Large intestine (tissue), 3 donors: ENCODE measurements around the gene MVK. TPM values are rescaled to one million over a fixed set of nuclear protein-coding genes. Genes with fewer than 3 reads are reported as not detected.

Source experiments
- DNase-seq, 2 donors: peaks; one replicate each; pipeline versions ENCODE4 v3.0.0 to v3.0.0-alpha.2; 2013
- H3K27ac ChIP-seq: one replicate; pipeline ENCODE4 v1.5.1; 2013; ENCODE audit warnings: low read length
- H3K27me3 ChIP-seq: 2 replicates; pipeline ENCODE4 v1.6.1; 2013; ENCODE audit warnings: low read length; ENCODE audit not compliant: control insufficient read depth, insufficient read depth
- H3K36me3 ChIP-seq: 2 replicates; pipeline ENCODE4 v1.6.1; 2013; ENCODE audit warnings: low read length; ENCODE audit not compliant: control insufficient read depth, insufficient read depth
- H3K4me1 ChIP-seq: one replicate; pipeline ENCODE4 v1.6.1; 2013; ENCODE audit warnings: low read length; ENCODE audit not compliant: control insufficient read depth, insufficient read depth
- H3K4me3 ChIP-seq: one replicate; pipeline ENCODE4 v1.5.1; 2013; ENCODE audit warnings: low read length
- H3K9me3 ChIP-seq: one replicate; pipeline ENCODE4 v1.6.1; 2013; ENCODE audit warnings: mild to moderate bottlenecking, low read depth, low read length, moderate library complexity; ENCODE audit not compliant: control insufficient read depth
- WGBS: methylation state at CpG from one replicate; pipeline ENCODE4 v1.1.5; 2013; ENCODE audit warnings: low lambda C conversion rate; ENCODE audit not compliant: insufficient coverage; 5-methylcytosine and 5-hydroxymethylcytosine counted together
- polyA plus RNA-seq: library from polyadenylated mRNA; unstranded; fragments of 120-200 nt; gene quantifications from one replicate; pipeline ENCODE4 v1.2.1, GENCODE V29; 2013

Gene MVK
- polyA plus RNA-seq, 1 donor: 15.8 TPM

DNA sequence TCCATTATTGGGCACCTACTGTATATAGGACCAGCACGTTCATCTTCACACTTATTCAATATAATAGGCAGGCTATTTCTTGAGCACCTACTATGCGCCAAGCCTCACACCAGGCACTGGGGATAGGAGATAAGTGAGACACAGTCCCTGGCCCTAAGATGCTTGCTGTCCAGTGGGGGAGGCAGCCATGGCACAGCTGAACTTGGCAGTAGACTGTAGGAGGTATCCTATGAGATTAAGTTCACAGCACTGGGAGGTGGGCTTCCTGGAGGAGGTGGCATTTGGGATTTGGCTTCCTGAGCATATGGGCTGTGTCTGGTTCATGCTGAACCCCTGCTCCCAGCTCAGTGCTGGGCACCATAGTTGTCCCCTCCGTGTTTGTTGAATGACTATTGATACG, 65.1 kb downstream of the MVK start:
- no peak overlapping the region for H3K27ac ChIP-seq
- H3K4me3 ChIP-seq: no peak overlapping the region
- no peak for DNase-seq
- H3K36me3 ChIP-seq: no peaks in the 10 kb centered on the region
- H3K4me1 ChIP-seq: no peaks in the 10 kb centered on the region
- no peaks in the 10 kb centered on the region for H3K27me3 ChIP-seq
- no CpG with 5 or more reads among the region's 4 CpGs for WGBS
- peaks cover 11% of the 10 kb centered on the region for H3K9me3 ChIP-seq

DNA sequence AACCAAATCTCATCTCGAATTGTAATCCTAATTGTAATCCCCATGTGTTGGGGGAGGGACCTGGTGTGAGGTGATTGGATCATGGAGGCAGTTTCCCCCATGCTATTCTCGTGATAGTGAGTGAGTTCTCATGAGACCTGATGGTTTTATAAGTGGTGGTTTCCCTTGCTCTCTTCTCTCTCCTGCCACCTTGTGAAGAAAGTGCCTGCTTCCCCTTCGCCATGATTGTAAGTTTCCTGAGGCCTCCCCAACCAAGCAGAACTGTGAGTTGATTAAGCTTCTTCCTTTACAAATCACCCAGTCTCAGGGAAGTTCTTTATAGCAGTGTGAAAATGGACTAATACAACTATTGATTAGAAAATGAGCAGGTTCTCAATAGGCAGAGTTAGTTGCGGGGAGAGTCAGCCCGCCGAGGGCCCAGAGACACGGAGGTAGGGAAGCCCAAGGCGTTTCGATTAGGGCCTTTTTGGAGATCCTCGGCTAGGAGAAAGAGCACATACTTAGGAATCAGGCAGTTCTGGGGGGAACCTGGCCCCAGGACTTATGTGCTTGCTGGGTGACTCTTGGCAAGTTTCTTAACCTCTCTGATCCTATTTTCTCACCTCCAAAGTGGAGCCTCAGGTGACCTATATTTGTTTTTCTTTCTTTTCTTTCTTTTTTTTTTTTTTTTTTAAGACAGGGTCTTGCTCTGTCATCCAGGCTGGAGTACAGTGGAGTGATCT, 65.7 kb downstream of the MVK start:
- no peaks in the 10 kb centered on the region for H3K27me3 ChIP-seq
- no peak for DNase-seq
- no peak overlapping the region for H3K27ac ChIP-seq
- no peaks in the 10 kb centered on the region for H3K4me1 ChIP-seq
- H3K36me3 ChIP-seq: no peaks in the 10 kb centered on the region
- peaks cover 7% of the 10 kb centered on the region for H3K9me3 ChIP-seq
- H3K4me3 ChIP-seq: no peak overlapping the region
- 83% methylated on average over 6 of the region's 10 CpGs for WGBS

DNA sequence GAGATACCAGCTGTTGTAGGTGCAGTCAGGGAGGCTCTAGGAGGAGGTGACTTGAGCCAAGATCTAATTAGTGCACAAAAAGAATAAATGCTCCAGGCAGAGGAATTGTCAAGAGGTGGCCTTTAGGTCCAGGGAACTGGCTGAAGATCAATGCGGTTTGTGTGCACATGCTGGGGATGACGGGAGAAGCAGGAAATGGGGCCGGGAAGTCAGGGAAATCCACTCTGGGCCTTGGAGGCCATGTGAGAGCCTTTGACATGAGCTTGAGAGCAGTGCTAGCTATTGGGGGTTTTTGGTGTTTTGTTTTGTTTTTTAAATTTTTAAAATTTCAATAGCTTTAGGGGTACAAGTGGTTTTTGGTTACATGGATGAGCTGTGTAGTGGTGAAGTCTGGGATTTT, 67.4 kb downstream of the MVK start:
- DNase-seq: no peak
- WGBS: no CpG with 5 or more reads among the region's 3 CpGs
- Histone ChIP-seq H3K4me3 (no peak overlapping the region), H3K27me3 (no peaks in the 10 kb centered on the region), H3K9me3 (no peaks in the 10 kb centered on the region), H3K36me3 (no peaks in the 10 kb centered on the region), H3K27ac (no peak overlapping the region), H3K4me1 (peaks cover 8% of the 10 kb centered on the region)

DNA sequence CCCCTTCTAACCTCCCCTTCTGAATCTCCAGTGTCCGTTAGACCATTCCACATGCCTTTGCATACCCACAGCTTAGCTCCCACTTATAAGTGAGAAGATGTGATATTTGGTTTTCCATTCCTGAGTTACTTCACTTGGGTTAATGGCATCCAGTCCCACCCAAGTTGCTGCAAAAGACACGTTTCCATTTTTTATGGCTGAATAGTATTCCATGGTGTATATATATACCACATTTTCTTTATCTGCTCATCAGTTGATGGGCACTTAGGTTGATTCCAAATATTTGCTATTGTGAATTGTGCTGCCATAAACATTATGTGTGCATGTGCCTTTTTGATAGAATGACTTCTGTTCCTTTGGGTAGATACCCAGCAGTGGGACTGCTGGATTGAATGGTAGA, 67.8 kb downstream of the MVK start:
- no peak overlapping the region for H3K4me3 ChIP-seq
- no peak for DNase-seq
- no CpG with 5 or more reads among the region's 2 CpGs for WGBS
- H3K27ac ChIP-seq: no peak overlapping the region
- H3K36me3 ChIP-seq: no peaks in the 10 kb centered on the region
- peaks cover 12% of the 10 kb centered on the region for H3K4me1 ChIP-seq
- H3K9me3 ChIP-seq: no peaks in the 10 kb centered on the region
- H3K27me3 ChIP-seq: no peaks in the 10 kb centered on the region

DNA sequence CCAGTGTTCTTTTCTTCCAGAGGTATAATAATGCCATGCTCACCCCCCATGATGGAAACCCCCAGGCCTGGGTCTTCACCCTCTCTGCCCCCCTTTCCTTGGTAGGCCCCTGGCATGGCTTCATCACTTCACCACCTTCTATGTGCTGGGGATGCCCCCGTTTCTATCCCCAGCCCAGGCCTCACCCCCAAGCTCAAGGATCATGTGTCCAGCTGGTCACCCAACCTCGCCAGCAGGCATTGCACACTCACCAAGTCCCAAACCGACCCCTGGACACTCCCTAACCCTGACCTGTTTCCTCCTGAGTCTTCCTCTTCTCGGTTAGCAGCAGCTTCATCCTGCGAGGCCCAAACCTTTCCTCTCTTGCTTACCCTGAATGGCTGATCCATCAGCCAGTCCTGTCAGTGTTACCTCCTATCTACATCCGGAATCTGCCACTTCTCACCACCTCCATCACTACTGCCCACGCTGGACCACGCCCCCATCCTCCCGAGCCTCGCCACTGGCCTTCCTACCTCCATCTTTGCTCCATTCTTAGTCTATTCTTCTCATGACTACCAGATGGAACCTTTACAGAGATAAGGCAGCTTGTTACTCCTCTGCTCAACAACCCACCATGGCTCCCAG, 69.0 kb downstream of the MVK start:
- H3K4me1 ChIP-seq: peaks cover 13% of the 10 kb centered on the region
- WGBS: 71% methylated on average over 5 of the region's 10 CpGs
- H3K27ac ChIP-seq: no peak overlapping the region
- no peaks in the 10 kb centered on the region for H3K27me3 ChIP-seq
- H3K36me3 ChIP-seq: no peaks in the 10 kb centered on the region
- H3K4me3 ChIP-seq: no peak overlapping the region
- H3K9me3 ChIP-seq: no peaks in the 10 kb centered on the region
- DNase-seq: no peak

GRCh38 chr12:109645194-109645593, 71.6 kb downstream of the MVK start:
- Histone ChIP-seq H3K27ac (no peak overlapping the region), H3K9me3 (no peaks in the 10 kb centered on the region), H3K4me3 (no peak overlapping the region), H3K27me3 (no peaks in the 10 kb centered on the region), H3K4me1 (peaks cover 35% of the 10 kb centered on the region), H3K36me3 (no peaks in the 10 kb centered on the region)
- WGBS: no CpG with 5 or more reads among the region's 11 CpGs
- no peak for DNase-seq

GRCh38 chr12:109645708-109646107, 72.1 kb downstream of the MVK start:
- Histone ChIP-seq H3K27me3 (no peaks in the 10 kb centered on the region), H3K27ac (no peak overlapping the region), H3K4me3 (no peak overlapping the region), H3K36me3 (no peaks in the 10 kb centered on the region), H3K9me3 (no peaks in the 10 kb centered on the region), H3K4me1 (peaks cover 39% of the 10 kb centered on the region)
- no peak for DNase-seq
- WGBS: no CpG with 5 or more reads among the region's 11 CpGs

Other genes starting within 250 kb of the MVK start
- gene MYO1H, start 225.9 kb upstream of the MVK start, polyA plus RNA-seq: 1.0 TPM
- gene KCTD10, start 96.5 kb upstream of the MVK start, polyA plus RNA-seq: 26.3 TPM
- 31.8 TPM for gene UBE3B, start 96.2 kb upstream of the MVK start, polyA plus RNA-seq
- gene MMAB, start 290 bp upstream of the MVK start, polyA plus RNA-seq: 30.3 TPM
- gene FAM222A, start 140.0 kb downstream of the MVK start, polyA plus RNA-seq: 6.3 TPM